Activated CD8-positive, alpha-beta T cell treated with anti-CD3 and anti-CD28 coated beads, Interleukin-2, amount 10 ng/mL, durations not matched to agents 7 days and 5 days (primary cell): Measurements from ENCODE around the gene ZC2HC1C. TPM values are rescaled to one million over a fixed set of nuclear protein-coding genes. Genes with fewer than 3 reads are reported as not detected.

Experiments used
- ATAC-seq: fragments of 150-1000 bp; cut with Tn5 transposase; one replicate; pipeline ENCODE4 v1.10.0; 2021; ENCODE audit warnings: moderate library complexity
- CTCF ChIA-PET: fragments of 350-600 bp; sonication (Branson Sonifier 250); formaldehyde crosslinking; loops from one replicate; lab custom pipeline; 2021; ENCODE audit warnings: antibody characterized with exemption; lab: Charles Lee
- POLR2A ChIA-PET: fragments of 350-600 bp; sonication (Branson Sonifier 250); formaldehyde crosslinking; loops from one replicate; lab custom pipeline; 2021; ENCODE audit warnings: antibody characterized with exemption; lab: Charles Lee
- DNase-seq: peaks from one replicate; pipeline ENCODE4 v3.0.0-alpha.2; 2020
- H3K27ac Mint-ChIP-seq: one replicate; pipeline ENCODE4 v1.8.0; 2021; ENCODE audit warnings: mild to moderate bottlenecking, mixed read lengths
- H3K27me3 Mint-ChIP-seq: one replicate; pipeline ENCODE4 v1.8.0; 2021; ENCODE audit warnings: low read depth, mixed read lengths
- H3K36me3 Mint-ChIP-seq: one replicate; pipeline ENCODE4 v1.8.0; 2021; ENCODE audit warnings: low read depth, mixed read lengths
- H3K4me1 Mint-ChIP-seq: one replicate; pipeline ENCODE4 v1.8.0; 2021; ENCODE audit warnings: low read depth, mixed read lengths
- H3K4me3 Mint-ChIP-seq: one replicate; pipeline ENCODE4 v1.8.0; 2021; ENCODE audit warnings: mild to moderate bottlenecking, mixed read lengths
- H3K9me3 Mint-ChIP-seq: one replicate; pipeline ENCODE4 v1.8.0; 2022; ENCODE audit warnings: mixed read lengths; ENCODE audit not compliant: insufficient read depth
- total RNA-seq, 2 experiments: library from RNA; stranded (reverse); gene quantifications; one replicate each; pipeline ENCODE4 v1.2.3, GENCODE V29; 2021

ZC2HC1C gene
- total RNA-seq, 2 experiments from 2014 or later, result 1.3 to 1.4 TPM

- H3K27me3 Mint-ChIP-seq, result peaks cover 6% of the 10 kb centered on the region
- POLR2A ChIA-PET, result interaction anchor here (0.7 to 1.0 kb wide), 3 partner anchors 18 to 451 kb away, joined by 3 to 4 read pairs (median 3); partner anchors contain the start of gene MLH3
- DNase-seq, result no peak
- peaks cover 7% of the 10 kb centered on the region for H3K4me1 Mint-ChIP-seq
- H3K36me3 Mint-ChIP-seq, result no peaks in the 10 kb centered on the region
- ATAC-seq, result no peak
- no peaks in the 10 kb centered on the region for H3K9me3 Mint-ChIP-seq
- H3K4me3 Mint-ChIP-seq, result no peak overlapping the region
- H3K27ac Mint-ChIP-seq, result peak overlapping the region; percentile 62
- CTCF ChIA-PET, result interaction anchor here (1.0 to 2.2 kb wide), 5 partner anchors 17 to 209 kb away, joined by 3 to 8 read pairs (median 4); partner anchors contain the start of gene MLH3
Measured at GRCh38 chr14:75069811-75070145, 337 bp downstream of the ZC2HC1C start.

GRCh38 chr14:75070383-75070782 lies 942 bp downstream of the ZC2HC1C start:
- no peak for ATAC-seq
- Mint-ChIP-seq H3K4me3 (no peak overlapping the region), H3K27me3 (peaks cover 6% of the 10 kb centered on the region), H3K36me3 (no peaks in the 10 kb centered on the region), H3K4me1 (peaks cover 6% of the 10 kb centered on the region), H3K9me3 (no peaks in the 10 kb centered on the region), H3K27ac (no peak overlapping the region)
- DNase-seq, result no peak
- ChIA-PET CTCF (interaction anchor here (1.4 to 2.2 kb wide), 3 partner anchors 16 to 125 kb away, joined by 3 to 8 read pairs (median 5); no protein-coding TSS in a partner anchor), POLR2A (no interaction called here)

- Mint-ChIP-seq H3K4me3 (no peak overlapping the region), H3K4me1 (no peaks in the 10 kb centered on the region), H3K27ac (no peak overlapping the region), H3K9me3 (no peaks in the 10 kb centered on the region), H3K36me3 (peaks cover 13% of the 10 kb centered on the region), H3K27me3 (no peaks in the 10 kb centered on the region)
- ChIA-PET CTCF (interaction anchor here (1.0 to 1.9 kb wide), 3 partner anchors 11 to 223 kb away, joined by 3 to 11 read pairs (median 3); no protein-coding TSS in a partner anchor), POLR2A (interaction anchor here (0.6 kb wide), 1 partner anchor 44 kb away, joined by 3 read pairs; no protein-coding TSS in a partner anchor)
- ATAC-seq (no peak), DNase-seq (no peak)
Measured at GRCh38 chr14:75077794-75078193, 8.4 kb downstream of the ZC2HC1C start.

- H3K9me3 Mint-ChIP-seq, result no peaks in the 10 kb centered on the region
- no peak for DNase-seq
- no peaks in the 10 kb centered on the region for H3K4me1 Mint-ChIP-seq
- H3K27me3 Mint-ChIP-seq, result no peaks in the 10 kb centered on the region
- no peak for ATAC-seq
- POLR2A ChIA-PET, result no interaction called here
- no peak overlapping the region for H3K27ac Mint-ChIP-seq
- H3K36me3 Mint-ChIP-seq, result peaks cover 23% of the 10 kb centered on the region
- no peak overlapping the region for H3K4me3 Mint-ChIP-seq
- CTCF ChIA-PET, result interaction anchor here (1.3 to 1.5 kb wide), 2 partner anchors 135 to 174 kb away, joined by 3 to 4 read pairs; no protein-coding TSS in a partner anchor
Measured at GRCh38 chr14:75079521-75079920, 10.1 kb downstream of the ZC2HC1C start.

- Mint-ChIP-seq H3K4me3 (no peak overlapping the region), H3K9me3 (no peaks in the 10 kb centered on the region), H3K36me3 (peaks cover 39% of the 10 kb centered on the region), H3K4me1 (no peaks in the 10 kb centered on the region), H3K27ac (no peak overlapping the region), H3K27me3 (no peaks in the 10 kb centered on the region)
- ChIA-PET POLR2A (no interaction called here), CTCF (no interaction called here)
- ATAC-seq, result no peak
- no peak for DNase-seq
Measured at GRCh38 chr14:75081660-75082229, 12.3 kb downstream of the ZC2HC1C start.

- Mint-ChIP-seq H3K4me1 (no peaks in the 10 kb centered on the region), H3K27me3 (no peaks in the 10 kb centered on the region), H3K9me3 (no peaks in the 10 kb centered on the region), H3K4me3 (no peak overlapping the region), H3K27ac (no peak overlapping the region), H3K36me3 (peaks cover 48% of the 10 kb centered on the region)
- no peak for ATAC-seq
- CTCF ChIA-PET, result interaction anchor here (0.6 to 1.7 kb wide), 3 partner anchors 137 to 222 kb away, joined by 3 to 6 read pairs (median 4); no protein-coding TSS in a partner anchor
- no peak for DNase-seq
- POLR2A ChIA-PET, result no interaction called here
Measured at GRCh38 chr14:75083271-75083670, 13.8 kb downstream of the ZC2HC1C start.

- DNase-seq (no peak), ATAC-seq (no peak)
- ChIA-PET POLR2A (no interaction called here), CTCF (interaction anchor here (0.9 kb wide), 1 partner anchor 10 kb away, joined by 3 read pairs; no protein-coding TSS in a partner anchor)
- Mint-ChIP-seq H3K4me3 (no peak overlapping the region), H3K27me3 (no peaks in the 10 kb centered on the region), H3K36me3 (peaks cover 50% of the 10 kb centered on the region), H3K4me1 (no peaks in the 10 kb centered on the region), H3K9me3 (no peaks in the 10 kb centered on the region), H3K27ac (no peak overlapping the region)
Measured at GRCh38 chr14:75084513-75084912, 15.1 kb downstream of the ZC2HC1C start.

- no peak overlapping the region for H3K4me3 Mint-ChIP-seq
- ChIA-PET POLR2A (interaction anchor here (0.7 to 1.0 kb wide), 2 partner anchors 220 to 227 kb away, joined by 3 read pairs; no protein-coding TSS in a partner anchor), CTCF (interaction anchor here (0.6 to 5.0 kb wide), 53 partner anchors 10 to 479 kb away, joined by 3 to 86 read pairs (median 5); partner anchors contain the start of genes ACYP1, EIF2B2, MLH3 and NEK9)
- no peak overlapping the region for H3K27ac Mint-ChIP-seq
- H3K27me3 Mint-ChIP-seq, result no peaks in the 10 kb centered on the region
- H3K4me1 Mint-ChIP-seq, result no peaks in the 10 kb centered on the region
- H3K36me3 Mint-ChIP-seq, result peaks cover 45% of the 10 kb centered on the region
- ATAC-seq, result no peak
- H3K9me3 Mint-ChIP-seq, result no peaks in the 10 kb centered on the region
- no peak for DNase-seq
Measured at GRCh38 chr14:75088153-75088552, 18.7 kb downstream of the ZC2HC1C start.

- DNase-seq, result peak; percentile 65
- H3K4me3 Mint-ChIP-seq, result no peak overlapping the region
- peaks cover 45% of the 10 kb centered on the region for H3K36me3 Mint-ChIP-seq
- ChIA-PET CTCF (interaction anchor here (0.6 to 5.0 kb wide), 59 partner anchors 10 to 480 kb away, joined by 3 to 86 read pairs (median 4); partner anchors contain the start of genes ACYP1, EIF2B2, MLH3 and NEK9), POLR2A (interaction anchor here (0.6 to 1.0 kb wide), 3 partner anchors 218 to 228 kb away, joined by 3 read pairs; no protein-coding TSS in a partner anchor)
- H3K27ac Mint-ChIP-seq, result no peak overlapping the region
- H3K9me3 Mint-ChIP-seq, result no peaks in the 10 kb centered on the region
- H3K27me3 Mint-ChIP-seq, result no peaks in the 10 kb centered on the region
- peak; percentile 69 for ATAC-seq
- no peaks in the 10 kb centered on the region for H3K4me1 Mint-ChIP-seq
Measured at GRCh38 chr14:75088566-75089373, 19.3 kb downstream of the ZC2HC1C start.

- Mint-ChIP-seq H3K27ac (no peak overlapping the region), H3K9me3 (no peaks in the 10 kb centered on the region), H3K27me3 (no peaks in the 10 kb centered on the region), H3K4me1 (no peaks in the 10 kb centered on the region), H3K4me3 (no peak overlapping the region), H3K36me3 (peaks cover 40% of the 10 kb centered on the region)
- ChIA-PET CTCF (interaction anchor here (1.4 to 5.0 kb wide), 4 partner anchors 15 to 249 kb away, joined by 3 to 86 read pairs (median 6); no protein-coding TSS in a partner anchor), POLR2A (interaction anchor here (0.7 kb wide), 1 partner anchor 184 kb away, joined by 3 read pairs; no protein-coding TSS in a partner anchor)
- ATAC-seq (no peak), DNase-seq (no peak)
Measured at GRCh38 chr14:75090353-75090752, 20.9 kb downstream of the ZC2HC1C start.

- ChIA-PET POLR2A (no interaction called here), CTCF (interaction anchor here (0.9 to 5.0 kb wide), 5 partner anchors 14 to 249 kb away, joined by 3 to 86 read pairs (median 4); no protein-coding TSS in a partner anchor)
- DNase-seq, result no peak
- Mint-ChIP-seq H3K9me3 (no peaks in the 10 kb centered on the region), H3K27me3 (no peaks in the 10 kb centered on the region), H3K27ac (peak overlapping the region; percentile 13), H3K36me3 (peaks cover 35% of the 10 kb centered on the region), H3K4me1 (no peaks in the 10 kb centered on the region), H3K4me3 (no peak overlapping the region)
- no peak for ATAC-seq
Measured at GRCh38 chr14:75091251-75091650, 21.8 kb downstream of the ZC2HC1C start.
